OCI-LY7 (cell line): ENCODE measurements around the gene TCF25.

Source experiments
- CTCF ChIP-seq: fragments of 200-600 bp; sonication (generic); conservative IDR thresholded peaks from 2 replicates; pipeline ENCODE4 v1.5.1; 2014; ENCODE audit warnings: mild to moderate bottlenecking, antibody characterized with exemption, low read length, moderate library complexity, mixed read lengths
- EZH2phosphoT487 ChIP-seq: fragments of 200-600 bp; sonication (generic); IDR thresholded peaks from 2 replicates; pipeline ENCODE4 v1.6.1; 2018; ENCODE audit warnings: low read depth, borderline replicate concordance, mild to moderate bottlenecking, mixed run types, antibody characterized with exemption, low read length, moderate library complexity, mixed read lengths

DNA sequence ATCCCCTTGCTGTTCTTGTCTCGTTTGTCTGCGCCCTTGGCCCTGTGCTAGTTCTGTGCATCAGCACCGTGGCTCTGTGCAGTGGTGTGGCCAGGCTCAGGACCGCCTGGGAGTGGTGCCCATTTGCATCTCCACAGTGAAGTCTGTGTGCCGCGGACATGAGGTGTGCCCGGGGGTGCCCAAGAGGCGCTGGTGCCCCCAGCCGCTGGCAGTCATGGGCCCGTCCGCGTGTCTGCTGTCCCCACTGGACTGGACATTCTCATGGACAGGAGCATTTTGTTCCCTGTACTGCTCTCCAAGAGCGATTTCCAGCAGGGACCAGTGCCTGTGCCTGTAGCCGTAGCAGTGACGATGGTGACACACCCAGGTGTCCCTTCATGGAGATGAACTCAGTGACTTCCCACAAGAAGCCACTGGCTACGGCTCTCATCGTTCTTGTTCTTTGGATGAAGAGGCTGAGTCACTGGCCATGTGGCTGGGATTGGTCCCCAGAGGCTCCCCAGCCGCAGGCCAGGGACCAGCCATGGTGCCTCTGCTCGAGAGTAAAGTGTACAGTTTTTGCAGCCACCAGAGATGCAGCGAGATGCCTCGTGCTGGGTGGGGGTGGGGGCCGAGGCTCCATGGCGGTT lies 32.2 kb downstream of the TCF25 start:
- TF ChIP-seq CTCF (no peak), EZH2phosphoT487 (no peak)
